ENCODE results near the gene ZNF672.
A peak's percentile ranks its signal among the peaks of the same experiment; 100 is the strongest.
"Not testable (repeated sequence)": the region's sequence is repeated elsewhere in the genome, so short reads cannot be mapped to it uniquely, and the experiment has no call there.

The ZNF672 gene

GRCh38 chr1:248852481-248853405 lies 14.7 kb downstream of the ZNF672 start:
- peak in 3 of 56 donors; percentile 10 to 22 (median 20) for DNase-seq

GRCh38 chr1:248853663-248854375 lies 15.8 kb downstream of the ZNF672 start:
- no peak for DNase-seq

- no peak for DNase-seq
Measured at GRCh38 chr1:248855580-248855979, 17.6 kb downstream of the ZNF672 start.

- DNase-seq: no peak
Measured at GRCh38 chr1:248856176-248856575, 18.2 kb downstream of the ZNF672 start.

GRCh38 chr1:248857201-248857600 lies 19.2 kb downstream of the ZNF672 start:
- no peak for DNase-seq

GRCh38 chr1:248857749-248858095 lies 19.7 kb downstream of the ZNF672 start:
- no peak for DNase-seq

- DNase-seq: peak in 21 of 56 donors; percentile 16 to 76 (median 47)
Measured at GRCh38 chr1:248858096-248858890, 20.3 kb downstream of the ZNF672 start.

- peak; percentile 73 to 98 (median 92) for DNase-seq
Measured at GRCh38 chr1:248858891-248859889, 21.2 kb downstream of the ZNF672 start, which contains the start of gene ZNF692. ZNF692 (minus strand) TSS chr1:248859085; CDS start chr1:248858309, 776 bp downstream.

GRCh38 chr1:248860007-248860406 lies 22.0 kb downstream of the ZNF672 start:
- no peak for DNase-seq

GRCh38 chr1:248861616-248862015 lies 23.6 kb downstream of the ZNF672 start:
- no peak for DNase-seq

- no peak for DNase-seq
Measured at GRCh38 chr1:248862695-248862997, 24.6 kb downstream of the ZNF672 start.

- peak in 51 of 56 donors; percentile 11 to 89 (median 61) for DNase-seq
Measured at GRCh38 chr1:248862998-248863881, 25.2 kb downstream of the ZNF672 start.

- no peak for DNase-seq
Measured at GRCh38 chr1:248871837-248872401, 33.9 kb downstream of the ZNF672 start.

GRCh38 chr1:248872752-248873408 lies 34.9 kb downstream of the ZNF672 start:
- peak in 23 of 56 donors; percentile 28 to 70 (median 48) for DNase-seq

GRCh38 chr1:248873409-248873992 lies 35.5 kb downstream of the ZNF672 start:
- DNase-seq: peak; percentile 83 to 98 (median 91)

GRCh38 chr1:248873993-248874533 lies 36.0 kb downstream of the ZNF672 start:
- peak in 44 of 56 donors; percentile 30 to 95 (median 74) for DNase-seq

- no peak for DNase-seq
Measured at GRCh38 chr1:248881261-248881660, 43.2 kb downstream of the ZNF672 start.

GRCh38 chr1:248882427-248882826 lies 44.4 kb downstream of the ZNF672 start:
- not testable (repeated sequence) for DNase-seq

Measured in amygdala (tissue), 56 donors.